Testis (tissue), 2 donors: ENCODE data around the gene BTG3.

Experiments used
- POLR2A ChIP-seq: fragments of 450-650 bp; IDR thresholded peaks from one replicate; pipeline ENCODE4 v1.6.1; 2017; ENCODE audit warnings: antibody characterized with exemption, mild to moderate bottlenecking, moderate library complexity
- TF ChIP-seq, protein P1 (sequence below), 3 experiments: fragments of 450-650 bp in 2 of 3; fragments of 200-600 bp in 1 of 3; sonication (generic) in 1 of 3; IDR thresholded peaks; one replicate each; pipeline ENCODE4 v1.5.1; 2016 to 2019; ENCODE audit warnings: antibody characterized with exemption in 3 of 3, mild to moderate bottlenecking in 2 of 3, moderate library complexity in 1 of 3

DNA sequence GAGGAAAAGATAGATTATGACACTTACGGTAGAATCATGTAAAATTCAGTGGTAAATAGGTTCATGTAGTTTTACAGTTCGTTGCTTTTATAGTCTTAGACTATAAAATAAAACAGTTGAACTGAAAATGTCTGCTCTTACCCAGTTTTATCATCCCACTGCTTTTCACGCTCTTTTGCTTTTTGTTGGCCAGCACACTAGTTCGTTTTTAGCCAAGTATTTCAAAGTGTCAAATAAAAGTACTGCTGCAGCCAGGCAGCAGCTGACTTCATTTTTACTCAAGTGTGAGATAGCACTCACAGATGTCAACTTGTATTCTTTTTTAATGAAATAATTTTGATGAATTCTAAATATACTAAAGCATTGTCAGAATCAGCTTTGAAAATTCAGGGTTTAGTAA lies 18.5 kb upstream of the BTG3 start:
- TF ChIP-seq, protein P1, sequence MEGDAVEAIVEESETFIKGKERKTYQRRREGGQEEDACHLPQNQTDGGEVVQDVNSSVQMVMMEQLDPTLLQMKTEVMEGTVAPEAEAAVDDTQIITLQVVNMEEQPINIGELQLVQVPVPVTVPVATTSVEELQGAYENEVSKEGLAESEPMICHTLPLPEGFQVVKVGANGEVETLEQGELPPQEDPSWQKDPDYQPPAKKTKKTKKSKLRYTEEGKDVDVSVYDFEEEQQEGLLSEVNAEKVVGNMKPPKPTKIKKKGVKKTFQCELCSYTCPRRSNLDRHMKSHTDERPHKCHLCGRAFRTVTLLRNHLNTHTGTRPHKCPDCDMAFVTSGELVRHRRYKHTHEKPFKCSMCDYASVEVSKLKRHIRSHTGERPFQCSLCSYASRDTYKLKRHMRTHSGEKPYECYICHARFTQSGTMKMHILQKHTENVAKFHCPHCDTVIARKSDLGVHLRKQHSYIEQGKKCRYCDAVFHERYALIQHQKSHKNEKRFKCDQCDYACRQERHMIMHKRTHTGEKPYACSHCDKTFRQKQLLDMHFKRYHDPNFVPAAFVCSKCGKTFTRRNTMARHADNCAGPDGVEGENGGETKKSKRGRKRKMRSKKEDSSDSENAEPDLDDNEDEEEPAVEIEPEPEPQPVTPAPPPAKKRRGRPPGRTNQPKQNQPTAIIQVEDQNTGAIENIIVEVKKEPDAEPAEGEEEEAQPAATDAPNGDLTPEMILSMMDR (IDR thresholded peaks at IDR 0.05): no peak
- TF ChIP-seq POLR2A: no peak
